GM21825 (cell line): Measurements from ENCODE around the gene CCSER1.
"Not testable (repeated sequence)": the region's sequence is repeated elsewhere in the genome, so short reads cannot be mapped to it uniquely, and the experiment has no call there.

Experiments
- ATAC-seq: cut with Tn5 transposase; IDR thresholded peaks from one replicate; pipeline ENCODE4 v1.9.1; 2021; ENCODE audit warnings: mild to moderate bottlenecking, moderate library complexity; ENCODE audit not compliant: unreplicated experiment

Gene CCSER1

GRCh38 chr4:91226867-91227266, 1099.7 kb downstream of the CCSER1 start:
- no peak for ATAC-seq

- ATAC-seq: no peak
Observed at GRCh38 chr4:91228659-91229058, 1101.5 kb downstream of the CCSER1 start.

GRCh38 chr4:91233164-91233563, 1106.0 kb downstream of the CCSER1 start:
- ATAC-seq: no peak

- ATAC-seq: no peak
Observed at GRCh38 chr4:91243132-91243531, 1115.9 kb downstream of the CCSER1 start.

GRCh38 chr4:91256043-91256442, 1128.8 kb downstream of the CCSER1 start:
- ATAC-seq: no peak

GRCh38 chr4:91256751-91257150, 1129.6 kb downstream of the CCSER1 start:
- ATAC-seq: no peak

- no peak for ATAC-seq
Observed at GRCh38 chr4:91257721-91258120, 1130.5 kb downstream of the CCSER1 start.

GRCh38 chr4:91258326-91258725, 1131.1 kb downstream of the CCSER1 start:
- no peak for ATAC-seq

- no peak for ATAC-seq
Observed at GRCh38 chr4:91267543-91267942, 1140.3 kb downstream of the CCSER1 start.

- ATAC-seq: not testable (repeated sequence)
Observed at GRCh38 chr4:91268481-91268880, 1141.3 kb downstream of the CCSER1 start.

GRCh38 chr4:91268913-91269312, 1141.7 kb downstream of the CCSER1 start:
- no peak for ATAC-seq

- no peak for ATAC-seq
Observed at GRCh38 chr4:91279899-91280298, 1152.7 kb downstream of the CCSER1 start.

GRCh38 chr4:91280551-91281290, 1153.5 kb downstream of the CCSER1 start:
- no peak for ATAC-seq

GRCh38 chr4:91282217-91282616, 1155.0 kb downstream of the CCSER1 start:
- no peak for ATAC-seq

GRCh38 chr4:91283726-91284230, 1156.6 kb downstream of the CCSER1 start:
- ATAC-seq: no peak

GRCh38 chr4:91284480-91284879, 1157.3 kb downstream of the CCSER1 start:
- no peak for ATAC-seq

GRCh38 chr4:91285487-91285886, 1158.3 kb downstream of the CCSER1 start:
- ATAC-seq: no peak

GRCh38 chr4:91288702-91289311, 1161.6 kb downstream of the CCSER1 start:
- ATAC-seq: no peak

GRCh38 chr4:91298156-91298700, 1171.0 kb downstream of the CCSER1 start:
- ATAC-seq: no peak

GRCh38 chr4:91298824-91299223, 1171.6 kb downstream of the CCSER1 start:
- ATAC-seq: no peak

GRCh38 chr4:91302120-91302519, 1174.9 kb downstream of the CCSER1 start:
- ATAC-seq: no peak

GRCh38 chr4:91304292-91304691, 1177.1 kb downstream of the CCSER1 start:
- ATAC-seq: no peak
